GM12801 (cell line): Measurements from ENCODE around the gene MED12L.

Source experiments
- TF ChIP-seq, protein P1 (sequence below): IDR thresholded peaks from one replicate; pipeline ENCODE4 v1.5.1; 2011; ENCODE audit warnings: control low read depth; ENCODE audit not compliant: insufficient read length; ENCODE audit errors: extremely low read depth

Gene MED12L

DNA sequence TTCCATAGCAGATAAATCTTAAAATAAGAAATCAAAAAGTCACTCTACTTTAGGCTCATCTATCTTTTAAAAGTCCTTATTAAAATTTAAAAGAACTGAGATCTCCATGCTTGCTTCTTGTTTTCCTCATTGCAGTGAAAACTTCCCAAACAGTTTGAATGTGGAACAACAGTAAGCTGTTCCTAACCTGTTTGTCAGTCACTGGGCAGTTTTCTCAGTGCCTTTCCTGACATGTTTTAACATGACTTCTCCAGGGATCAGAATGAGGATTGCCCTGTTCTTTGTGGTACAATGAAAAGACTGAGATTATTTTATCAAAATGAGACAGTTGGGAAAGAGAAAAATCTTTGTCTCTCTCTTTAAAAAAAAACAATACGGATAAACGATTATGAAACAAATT, 230.4 kb downstream of the MED12L start:
- TF ChIP-seq, protein P1, sequence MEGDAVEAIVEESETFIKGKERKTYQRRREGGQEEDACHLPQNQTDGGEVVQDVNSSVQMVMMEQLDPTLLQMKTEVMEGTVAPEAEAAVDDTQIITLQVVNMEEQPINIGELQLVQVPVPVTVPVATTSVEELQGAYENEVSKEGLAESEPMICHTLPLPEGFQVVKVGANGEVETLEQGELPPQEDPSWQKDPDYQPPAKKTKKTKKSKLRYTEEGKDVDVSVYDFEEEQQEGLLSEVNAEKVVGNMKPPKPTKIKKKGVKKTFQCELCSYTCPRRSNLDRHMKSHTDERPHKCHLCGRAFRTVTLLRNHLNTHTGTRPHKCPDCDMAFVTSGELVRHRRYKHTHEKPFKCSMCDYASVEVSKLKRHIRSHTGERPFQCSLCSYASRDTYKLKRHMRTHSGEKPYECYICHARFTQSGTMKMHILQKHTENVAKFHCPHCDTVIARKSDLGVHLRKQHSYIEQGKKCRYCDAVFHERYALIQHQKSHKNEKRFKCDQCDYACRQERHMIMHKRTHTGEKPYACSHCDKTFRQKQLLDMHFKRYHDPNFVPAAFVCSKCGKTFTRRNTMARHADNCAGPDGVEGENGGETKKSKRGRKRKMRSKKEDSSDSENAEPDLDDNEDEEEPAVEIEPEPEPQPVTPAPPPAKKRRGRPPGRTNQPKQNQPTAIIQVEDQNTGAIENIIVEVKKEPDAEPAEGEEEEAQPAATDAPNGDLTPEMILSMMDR: no peak

DNA sequence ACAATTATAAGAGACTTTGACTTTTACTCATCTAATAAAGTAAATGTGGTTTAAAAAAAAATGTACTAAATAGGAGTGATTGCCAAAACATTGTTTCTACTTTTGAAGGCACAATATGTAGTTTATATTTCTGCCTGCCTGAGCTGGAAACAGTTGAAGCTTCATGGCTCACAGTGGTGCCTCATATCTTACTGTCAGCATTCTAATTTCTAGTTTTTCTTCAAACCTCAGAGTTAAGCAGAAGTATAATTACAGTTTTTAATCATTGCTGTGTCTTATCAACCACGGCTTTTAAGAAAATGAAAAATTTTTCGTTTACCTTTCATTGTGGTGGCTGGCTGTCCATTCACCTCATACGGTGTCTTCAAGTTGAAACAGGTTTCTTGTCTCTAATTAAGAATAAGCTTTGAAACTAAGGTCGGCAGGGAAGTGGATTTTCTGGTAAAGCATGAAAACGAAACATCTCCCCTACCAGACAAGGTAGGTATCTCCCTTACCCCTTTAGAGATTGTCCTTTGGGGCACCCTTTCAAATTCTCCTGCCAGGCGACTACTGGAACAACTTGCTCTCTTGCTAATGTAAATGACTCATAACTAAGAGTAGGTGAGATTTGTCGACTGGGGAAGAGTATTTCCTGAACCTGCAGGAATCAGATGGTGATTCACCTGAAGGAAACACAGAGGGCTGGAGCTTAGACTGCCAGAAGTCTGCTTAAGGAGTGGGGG, 231.0 kb downstream of the MED12L start, which contains the start of gene GPR87:
Gene GPR87 (minus strand): TSS at position 554 of the 725 bp plus-strand sequence. CDS start 16,720 bp downstream, outside the sequence.
- TF ChIP-seq, protein P1: no peak

DNA sequence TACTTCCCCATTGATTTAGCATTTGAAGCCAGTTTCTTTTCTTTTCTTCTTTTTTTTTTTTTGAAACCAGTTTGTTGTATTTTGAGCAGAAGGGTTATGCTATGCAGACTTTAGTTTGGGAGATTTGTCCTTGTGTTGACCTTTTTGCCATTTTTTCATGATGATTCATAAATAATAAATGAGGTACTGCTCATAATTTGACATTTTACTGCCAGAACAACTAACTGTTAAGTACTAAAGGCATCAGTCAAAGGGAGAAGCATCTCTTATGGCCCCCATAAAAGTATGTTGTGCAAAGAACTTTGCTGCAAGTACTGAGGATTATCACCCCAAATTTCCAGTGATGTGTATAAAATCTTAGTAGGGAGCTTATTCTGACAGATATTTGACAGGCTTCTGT, 232.8 kb downstream of the MED12L start:
- TF ChIP-seq, protein P1: no peak

DNA sequence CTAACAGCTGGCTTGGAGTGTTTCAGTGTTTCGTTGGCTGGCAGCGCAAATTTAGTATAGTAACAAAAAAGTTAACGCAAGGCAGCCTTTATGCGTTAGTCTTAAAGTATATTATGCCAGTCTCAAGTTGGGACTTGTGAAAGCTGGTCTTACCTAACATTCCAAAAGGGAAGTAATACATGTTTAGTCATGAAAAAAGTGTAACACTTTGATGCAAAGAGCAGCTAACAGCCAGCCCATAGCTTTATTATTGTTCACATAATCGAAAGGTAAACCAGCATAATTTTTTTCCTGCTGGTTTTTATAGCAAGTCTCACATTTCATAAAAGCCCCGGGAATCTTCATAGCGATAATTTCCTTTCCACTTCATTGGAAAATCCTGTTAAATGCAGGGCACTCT, 233.5 kb downstream of the MED12L start:
- TF ChIP-seq, protein P1: no peak

DNA sequence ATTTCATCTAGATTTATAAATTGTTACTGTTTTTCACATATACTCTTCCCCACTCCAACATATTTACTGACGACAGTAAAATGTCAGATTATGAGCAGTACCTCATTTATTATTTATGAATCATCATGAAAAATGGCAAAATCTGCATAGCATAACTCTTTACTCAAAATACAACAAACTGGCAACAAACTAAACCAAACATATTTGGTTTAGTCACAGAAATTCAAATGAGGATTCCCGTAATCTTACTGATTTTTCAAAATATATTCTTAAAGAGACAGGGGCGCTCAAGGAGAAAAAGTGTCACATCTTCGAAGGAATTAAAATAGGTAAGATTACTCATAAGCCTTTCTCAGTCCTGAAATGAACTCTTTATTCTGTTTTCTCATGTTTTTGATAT, 234.2 kb downstream of the MED12L start:
- TF ChIP-seq, protein P1: no peak

DNA sequence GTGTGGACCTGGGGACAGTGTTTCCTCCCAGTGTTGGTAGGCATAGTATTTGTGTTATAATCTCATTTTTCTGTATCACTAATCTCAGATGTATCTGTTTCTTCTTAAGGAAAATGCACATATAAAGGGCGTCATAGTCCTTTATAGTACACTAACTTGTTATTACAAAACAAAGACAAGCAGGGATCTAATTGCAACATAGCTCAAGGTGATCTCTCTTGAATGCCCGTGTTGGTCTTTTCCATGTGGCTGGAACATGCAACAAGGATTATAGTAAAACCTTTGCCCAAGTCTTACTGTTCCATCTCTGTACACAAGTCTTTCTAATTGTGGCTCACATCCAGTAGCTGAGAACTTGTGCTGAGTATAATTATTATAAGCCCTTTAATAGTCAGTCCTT, 234.7 kb downstream of the MED12L start:
- TF ChIP-seq, protein P1: no peak

DNA sequence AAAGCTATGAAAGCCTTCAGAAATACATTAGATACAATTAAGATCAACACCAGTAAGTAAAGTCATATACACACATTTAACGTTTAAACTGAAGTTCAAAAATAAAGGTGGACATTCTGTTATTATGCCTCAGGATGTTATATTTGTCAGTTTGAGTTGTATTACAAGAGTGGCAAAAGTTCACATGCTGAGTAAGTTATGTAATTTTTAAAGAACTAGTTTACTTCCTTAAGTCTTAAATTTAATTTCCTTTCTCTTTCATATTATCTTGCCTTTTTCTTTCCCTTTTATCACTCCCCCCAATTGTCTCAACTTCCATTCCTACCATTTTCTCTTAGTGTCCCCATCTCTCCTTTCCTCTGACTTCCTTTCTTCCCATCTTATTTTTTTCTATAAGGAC, 236.1 kb downstream of the MED12L start:
- TF ChIP-seq, protein P1: no peak
